K562 (cell line): ENCODE results near the gene DNAH9. TPM values are rescaled to one million over a fixed set of nuclear protein-coding genes. Genes with fewer than 3 reads are reported as not detected.

ENCODE experiments used
- ATAC-seq: fragments of 200-7000 bp; cut with Tn5 transposase; 3 replicates; pipeline ENCODE4 v1.9.1; 2020; ENCODE audit warnings: moderate library complexity
- BruUV-seq: library from RNA; stranded (reverse); fragments of 400-500 nt; replicated peaks from 2 replicates; lab custom pipeline; 2021; lab: Mats Ljungman, UMichigan
- CTCF ChIA-PET: fragments of 300-600 bp; formaldehyde crosslinking; extraction: SDS; loops from one replicate; lab custom pipeline; 2021; ENCODE audit warnings: low intra/inter-chr PET ratio; lab: Yijun Ruan, JAX
- POLR2A ChIA-PET: fragments of 300-600, 350-650 bp; sonication (Branson Sonifier 250); formaldehyde crosslinking; extraction: SDS; loops from one replicate; lab custom pipeline; 2021; ENCODE audit warnings: antibody characterized with exemption, inconsistent platforms; lab: Yijun Ruan, JAX
- DNase-seq, 4 experiments: peaks; one replicate each; pipeline versions ENCODE4 v3.0.0 to v3.0.0-alpha.2; 2011 to 2018; ENCODE audit warnings: low spot score in 3 of 4, mixed read lengths in 3 of 4; ENCODE audit errors: extremely low read depth in 1 of 4
- FAIRE-seq: peaks from 2 replicates; lab custom pipeline; 2011; peaks lifted over from hg19 to GRCh38; lab: Jason Lieb, UNC
- H2AFZ ChIP-seq: 2 replicates; pipeline ENCODE4 v1.6.0; 2011; ENCODE audit warnings: low read depth, low read length, control low read depth, inconsistent platforms
- H3K27ac ChIP-seq: fragments of 200-600 bp; 3 replicates; pipeline ENCODE4 v1.8.0; 2011; ENCODE audit warnings: low read depth, mild to moderate bottlenecking, control low read depth, inconsistent platforms, low read length, moderate library complexity, mixed read lengths; ENCODE audit errors: extremely low read depth
- H3K27me3 ChIP-seq, 2 experiments: fragments of 300-600 bp in 1 of 2; 2 replicates in 1 of 2; 3 replicates in 1 of 2; pipeline versions ENCODE4 v1.6.0 to v1.8.0; 2011; ENCODE audit warnings: inconsistent platforms in 2 of 2, low read length in 2 of 2, mild to moderate bottlenecking in 1 of 2, mixed read lengths in 1 of 2, moderate library complexity in 1 of 2; ENCODE audit not compliant: control insufficient read depth in 2 of 2, insufficient read depth in 2 of 2
- H3K36me3 ChIP-seq: fragments of 300-600 bp; 3 replicates; pipeline ENCODE4 v1.8.0; 2011; ENCODE audit warnings: mild to moderate bottlenecking, low read length, inconsistent platforms; ENCODE audit not compliant: control insufficient read depth, insufficient read depth
- H3K4me1 ChIP-seq, 2 experiments: fragments of 200-600 bp in 1 of 2; replicated peaks in 1 of 2; 2 replicates in 1 of 2; 3 replicates in 1 of 2; pipeline versions ENCODE4 v1.5.1 to v1.8.0; 2011; ENCODE audit warnings: inconsistent platforms in 2 of 2, low read length in 2 of 2, mild to moderate bottlenecking in 1 of 2, mixed read lengths in 1 of 2, moderate library complexity in 1 of 2; ENCODE audit not compliant: control insufficient read depth in 2 of 2, insufficient read depth in 2 of 2
- H3K4me2 ChIP-seq: 2 replicates; pipeline ENCODE4 v1.6.1; 2011; ENCODE audit warnings: low read length, control low read depth, inconsistent platforms, mixed read lengths; ENCODE audit not compliant: insufficient read depth
- H3K4me3 ChIP-seq: fragments of 200-600 bp; sonication (generic), shearing (Covaris generic); 2 replicates; pipeline ENCODE4 v1.5.1; 2016; ENCODE audit warnings: control low read depth, inconsistent platforms
- H3K79me2 ChIP-seq: fragments of 200-600 bp; 3 replicates; pipeline ENCODE4 v1.8.0; 2011; ENCODE audit warnings: low read length, inconsistent platforms; ENCODE audit not compliant: control insufficient read depth, insufficient read depth
- H3K9ac ChIP-seq, 2 experiments: 2 replicates each; pipeline versions ENCODE4 v1.6.0 to v1.6.1; 2011; ENCODE audit warnings: low read depth in 2 of 2, low read length in 2 of 2, control low read depth in 1 of 2, inconsistent platforms in 1 of 2, mild to moderate bottlenecking in 1 of 2, mixed read lengths in 1 of 2; ENCODE audit not compliant: insufficient read depth in 1 of 2
- H3K9me1 ChIP-seq: one replicate; pipeline ENCODE4 v1.6.0; 2011; ENCODE audit warnings: inconsistent platforms, mild to moderate bottlenecking, low read length, moderate library complexity; ENCODE audit not compliant: control insufficient read depth, insufficient read depth
- H3K9me3 ChIP-seq: replicated peaks from 2 replicates; pipeline ENCODE4 v1.5.1; 2011; ENCODE audit warnings: low read depth, low read length, inconsistent platforms; ENCODE audit not compliant: control insufficient read depth, insufficient read depth
- H4K20me1 ChIP-seq: replicated peaks from 2 replicates; pipeline ENCODE4 v1.6.1; 2011; ENCODE audit warnings: low read length, inconsistent platforms, mixed read lengths; ENCODE audit not compliant: control insufficient read depth, insufficient read depth
- ATF2 ChIP-seq: sonication (generic); formaldehyde crosslinking; IDR thresholded peaks from 2 replicates; pipeline ENCODE4 v1.8.1; 2022; ENCODE audit warnings: missing genetic modification reagents
- LEF1 ChIP-seq: fragments of 450-650 bp; IDR thresholded peaks from 2 replicates; pipeline ENCODE4 v1.6.1; 2016; ENCODE audit warnings: mild to moderate bottlenecking
- NFRKB ChIP-seq: fragments of 450-650 bp; IDR thresholded peaks from 2 replicates; pipeline ENCODE4 v1.6.1; 2016; ENCODE audit warnings: low read depth
- PRMT5 ChIP-seq: sonication (generic); formaldehyde crosslinking; IDR thresholded peaks from 2 replicates; pipeline ENCODE4 v1.5.0; 2020; ENCODE audit warnings: missing genetic modification reagents
- RBM25 ChIP-seq: fragments of 200-400 bp; formaldehyde crosslinking; IDR thresholded peaks from 2 replicates; pipeline ENCODE4 v1.6.1; 2018; ENCODE audit warnings: low read length, low read depth, moderate library complexity; ENCODE audit not compliant: severe bottlenecking
- ZNF165 ChIP-seq: fragments of 250-450 bp; sonication (Bioruptor Pico); IDR thresholded peaks from 2 replicates; pipeline ENCODE4 v1.4.0; 2020; ENCODE audit warnings: borderline replicate concordance
- ZNF274 ChIP-seq: IDR thresholded peaks from 2 replicates; pipeline ENCODE4 v1.6.1; 2011; ENCODE audit warnings: low read depth, mild to moderate bottlenecking, low read length, moderate library complexity, borderline replicate concordance
- ZNF41 ChIP-seq: fragments of 250-450 bp; sonication (Bioruptor Pico); conservative IDR thresholded peaks from 2 replicates; pipeline ENCODE4 v1.4.0; 2020; ENCODE audit warnings: mild to moderate bottlenecking
- WGBS: fragments of 100-300 bp; shearing (Covaris generic); methylation state at CpG from one replicate; pipeline ENCODE4 v1.1.6; 2016; ENCODE audit warnings: low coverage, mixed read lengths; ENCODE audit not compliant: insufficient coverage; ENCODE audit errors: missing lambda C conversion rate; 5-methylcytosine and 5-hydroxymethylcytosine counted together
- in situ Hi-C: fragments of 300-500 bp; cut with MboI; formaldehyde crosslinking; loops from 4 replicates; pipeline ENCODE4 v1.15.0; 2018; ENCODE audit warnings: inconsistent platforms, mixed read lengths
- intact Hi-C: fragments of 100-400 bp; cut with micrococcal nuclease; formaldehyde crosslinking; loops from 2 replicates; pipeline ENCODE4 v1.14.2; 2022
- polyA plus RNA-seq, 8 experiments: library from polyadenylated mRNA; depleted of rRNA in 4 of 8; stranded (reverse) in 5 of 8; unstranded in 3 of 8; fragments of >200 nt; fragmentation: Nextera tagmentation in 2 of 8; fragmentation: Illumina TruSeq in 1 of 8; extraction: Ambion mirVana in 2 of 8; extraction: Trizol in 1 of 8; gene quantifications; 2 replicates each; pipeline versions ENCODE4 v1.2.1 to v1.2.3, GENCODE V29; 2011 to 2014; ENCODE audit warnings: inconsistent platforms in 1 of 8, missing spikeins in 1 of 8
- total RNA-seq, 7 experiments: library from RNA; depleted of rRNA in 6 of 7; stranded (reverse); fragments of >200 nt in 6 of 7; fragmentation: Illumina TruSeq in 2 of 7; extraction: Trizol in 2 of 7; gene quantifications; 2 replicates each; pipeline versions ENCODE4 v1.2.1 to v1.2.3, GENCODE V29; 2011 to 2021; ENCODE audit warnings: low replicate concordance in 1 of 7

The DNAH9 gene
- total and polyA plus RNA-seq, 9 of the 15 experiments (the other 6 are each of a cell fraction or from before 2014, with no cell fraction given): not detected

- Histone ChIP-seq H3K4me2 (no peak overlapping the region), H3K36me3 (no peaks in the 10 kb centered on the region), H3K79me2 (no peaks in the 10 kb centered on the region), H3K9me1 (no peaks in the 10 kb centered on the region), H3K4me3 (no peak overlapping the region), H3K9me3 (no peaks in the 10 kb centered on the region), H3K4me1 (no peaks in the 10 kb centered on the region), H3K9ac (no peak overlapping the region), H3K27me3 (no peaks in the 10 kb centered on the region), H2AFZ (no peak overlapping the region), H3K27ac (no peak overlapping the region), H4K20me1 (no peaks in the 10 kb centered on the region)
- intact Hi-C loops (no loop called here), in situ Hi-C loops (no loop called here)
- no peak for FAIRE-seq
- TF ChIP-seq NFRKB: no peak
- TF ChIP-seq RBM25: peak; percentile 50
- TF ChIP-seq ZNF274: no peak
- TF ChIP-seq LEF1: no peak
- TF ChIP-seq ZNF165: no peak
- no peak for TF ChIP-seq ATF2
- no peak for TF ChIP-seq ZNF41
- no peak for TF ChIP-seq PRMT5 (CRISPR knock-in tag)
- no peak for ATAC-seq
- 0% methylated on average over 5 of the region's 5 CpGs for WGBS
- CTCF ChIA-PET: no interaction called here
- POLR2A ChIA-PET: no interaction called here
- BruUV-seq: no TSS peak
- no peak for DNase-seq
These were observed 182.4 kb downstream of the DNAH9 start for GRCh38 chr17:11780621-11781020.
